HepG2 (cell line): ENCODE data around the gene MRFAP1.
"Not testable (repeated sequence)": the region's sequence is repeated elsewhere in the genome, so short reads cannot be mapped to it uniquely, and the experiment has no call there.

ENCODE experiments used
- BRCA1 ChIP-seq: sonication (generic); formaldehyde crosslinking; IDR thresholded peaks from 2 replicates; pipeline ENCODE4 v1.4.0; 2020; ENCODE audit warnings: missing genetic modification reagents
- EZH2 ChIP-seq: conservative IDR thresholded peaks from 2 replicates; pipeline ENCODE4 v1.6.1; 2012; ENCODE audit warnings: mild to moderate bottlenecking, low read depth, low read length, moderate library complexity
- MIXL1 ChIP-seq: IDR thresholded peaks from 2 replicates; pipeline ENCODE4 v1.6.1; 2016
- SOX5 ChIP-seq: IDR thresholded peaks from 2 replicates; pipeline ENCODE4 v1.6.1; 2016; ENCODE audit warnings: borderline replicate concordance

DNA sequence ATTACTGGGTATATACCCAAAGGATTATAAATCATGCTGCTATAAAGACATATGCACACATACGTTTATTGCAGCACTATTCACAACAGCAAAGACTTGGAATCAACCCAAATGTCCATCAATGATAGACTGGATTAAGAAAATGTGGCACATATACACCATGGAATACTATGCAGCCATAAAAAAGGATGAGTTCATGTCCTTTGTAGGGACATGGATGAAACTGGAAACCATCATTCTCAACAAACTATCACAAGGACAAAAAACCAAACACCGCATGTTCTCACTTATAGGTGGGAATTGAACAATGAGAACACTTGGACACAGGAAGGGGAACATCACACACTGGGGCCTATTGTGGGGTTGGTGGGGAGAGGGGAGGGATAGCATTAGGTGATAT, 14.8 kb downstream of the MRFAP1 start:
- not testable (repeated sequence) for TF ChIP-seq SOX5; BRCA1 (CRISPR knock-in tag); EZH2; MIXL1 (CRISPR knock-in tag)
